SK-N-MC (cell line): Measurements from ENCODE around the gene ELMO3.

ENCODE experiments used
- EZH2 ChIP-seq: fragments of 200-600 bp; sonication (generic); IDR thresholded peaks from one replicate; pipeline ENCODE4 v1.6.1; 2017; ENCODE audit warnings: antibody characterized with exemption
- FOXP2 ChIP-seq: optimal IDR thresholded peaks from 2 replicates; pipeline ENCODE3; 2011; ENCODE audit warnings: mild to moderate bottlenecking, moderate library complexity; ENCODE audit not compliant: insufficient read depth; ENCODE audit errors: extremely low read length, control extremely low read depth
- POLR2AphosphoS5 ChIP-seq: IDR thresholded peaks from 2 replicates; pipeline ENCODE4 v1.6.1; 2012; ENCODE audit warnings: mild to moderate bottlenecking, low read depth, low read length, borderline replicate concordance

DNA sequence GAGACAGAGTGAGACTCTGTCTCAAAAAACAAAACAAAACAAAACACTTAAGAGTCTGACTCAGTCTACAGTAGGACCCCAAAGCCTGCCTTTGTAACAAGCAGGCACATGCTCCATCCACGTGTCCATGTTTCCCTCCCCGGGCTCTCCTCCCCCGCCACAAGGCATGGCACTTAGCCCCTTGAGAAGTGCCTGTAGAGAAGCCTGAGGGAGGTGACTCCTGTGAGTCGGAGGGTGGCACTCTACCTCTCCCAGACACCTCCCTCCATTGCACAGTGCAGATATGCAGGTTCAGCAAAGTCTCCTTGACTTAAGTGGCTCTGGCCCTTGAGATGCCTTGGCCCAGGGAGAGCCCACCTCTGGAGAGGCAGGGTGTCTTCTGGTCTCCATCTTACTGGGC, 41.6 kb downstream of the ELMO3 start:
- TF ChIP-seq POLR2AphosphoS5 (no peak), EZH2 (no peak), FOXP2 (no peak)
